ENCODE measurements around the gene CAPN14.
A peak's percentile ranks its signal among the peaks of the same experiment; 100 is the strongest.

CAPN14 gene

DNA sequence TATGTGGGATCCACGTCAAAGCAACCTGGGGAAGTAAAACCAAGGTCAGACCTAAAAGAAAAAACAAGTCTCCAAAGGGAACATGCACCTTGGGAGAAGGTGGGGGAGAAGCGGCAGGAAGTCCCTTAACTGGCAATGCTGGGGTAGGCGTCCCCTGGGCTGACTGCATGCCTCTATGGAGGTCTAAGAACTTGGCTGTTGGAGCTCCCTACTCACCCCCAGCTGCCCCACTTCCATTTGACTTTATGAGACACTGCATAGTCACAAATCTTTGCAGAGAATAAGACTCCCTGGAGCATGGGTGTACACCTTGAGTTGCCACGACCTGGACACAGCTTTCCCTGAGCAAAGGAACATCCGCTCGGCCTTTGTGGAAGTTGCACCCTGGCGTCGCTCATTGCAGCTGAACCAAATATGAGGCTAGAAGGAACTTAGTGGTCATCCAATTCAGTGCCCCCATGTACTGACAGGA is 2.8 kb downstream of the CAPN14 start:
- no peak for TF ChIP-seq Cebpa-rat (IDR thresholded peaks at IDR 0.05)
- Histone ChIP-seq H3K4me3 (no peak overlapping the region; a peak in 2 of 20 replicates), H3K9ac (peak overlapping the region in 9 of 11 experiments; percentile 7 to 59 (median 39); a peak in 10 of 22 replicates), H3K4me1 (peaks cover 60 to 78% (median 72%) of the 10 kb centered on the region in 10 experiments), H3K36me3 (no peaks in the 10 kb centered on the region), H3K27ac (peak overlapping the region in 10 of 11 experiments; percentile 29 to 99 (median 74); a peak in 19 of 22 replicates), H3K4me2 (peak overlapping the region; percentile 60 to 91 (median 87)), H3K27me3 (no peaks in the 10 kb centered on the region), H3K9me3 (replicated peaks in 1 of 11) (no peaks in the 10 kb centered on the region), H4K20me1 (no peaks in the 10 kb centered on the region)

- no peak overlapping the region; a peak in 1 of 20 replicates for H3K4me3 ChIP-seq
- H3K27me3 ChIP-seq, result no peaks in the 10 kb centered on the region
- peak overlapping the region in 9 of 11 experiments; percentile 7 to 59 (median 39); a peak in 9 of 22 replicates for H3K9ac ChIP-seq
- H4K20me1 ChIP-seq, result no peaks in the 10 kb centered on the region
- H3K36me3 ChIP-seq, result no peaks in the 10 kb centered on the region
- H3K27ac ChIP-seq, result peak overlapping the region in 10 of 11 experiments; percentile 29 to 99 (median 74); a peak in 19 of 22 replicates
- peak overlapping the region; percentile 60 to 91 (median 87) for H3K4me2 ChIP-seq
- TF ChIP-seq Cebpa-rat (IDR thresholded peaks at IDR 0.05), result no peak
- H3K9me3 ChIP-seq (replicated peaks in 1 of 11), result no peaks in the 10 kb centered on the region
- H3K4me1 ChIP-seq, result peaks cover 54 to 72% (median 65%) of the 10 kb centered on the region in 10 experiments
Measured at GRCh38 chr2:31213601-31214443, 3.5 kb downstream of the CAPN14 start.

DNA sequence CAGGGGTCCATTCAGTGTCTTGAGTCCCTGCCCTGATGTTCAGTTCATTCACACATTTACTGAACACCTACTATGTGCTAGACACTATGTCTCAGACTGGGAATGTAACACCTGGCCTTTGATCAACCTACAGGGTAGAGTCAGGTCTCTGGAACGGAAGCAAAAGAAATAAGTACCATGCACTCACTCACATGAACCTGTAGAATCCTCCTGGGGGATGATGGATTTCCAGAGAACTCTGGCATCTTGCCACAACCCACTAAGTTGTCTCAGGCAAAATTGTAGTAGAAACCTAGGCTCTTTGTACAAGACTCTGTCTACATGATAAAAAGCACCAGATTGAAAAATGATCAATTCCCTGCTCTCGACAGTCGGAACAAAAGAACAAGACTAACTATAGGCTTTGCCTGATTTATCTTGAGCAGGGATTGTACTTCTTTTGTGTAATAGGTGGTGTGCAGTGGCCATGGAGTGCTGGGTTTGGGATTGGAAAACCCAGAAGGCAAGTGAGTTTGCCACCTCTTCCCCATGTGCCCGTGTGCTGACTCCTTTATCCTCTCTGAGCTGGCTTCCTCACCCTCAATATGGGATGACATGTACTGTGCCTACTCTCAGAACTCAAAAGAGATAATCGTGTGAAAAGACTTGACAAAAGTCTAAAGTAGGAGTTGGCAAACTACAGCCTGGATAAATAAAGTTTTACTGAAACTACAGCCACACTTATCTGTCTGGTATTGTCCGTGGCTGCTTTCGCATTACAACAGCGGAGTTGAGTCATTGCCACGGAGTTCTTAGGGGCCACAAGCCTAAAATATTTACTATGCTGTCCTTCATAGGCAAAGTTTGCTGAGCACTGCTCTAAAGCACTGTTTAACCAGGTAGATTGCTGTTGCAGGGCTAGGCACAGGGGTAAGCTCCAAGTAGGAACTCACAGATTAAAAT is 4.4 kb downstream of the CAPN14 start:
- Histone ChIP-seq H3K9ac (peak overlapping the region in 1 of 11 experiments; percentile 2; a peak in 2 of 22 replicates), H3K27ac (peak overlapping the region in 8 of 11 experiments; percentile 22 to 99 (median 84); a peak in 15 of 22 replicates), H3K27me3 (no peaks in the 10 kb centered on the region), H3K36me3 (no peaks in the 10 kb centered on the region), H4K20me1 (no peaks in the 10 kb centered on the region), H3K4me3 (no peak overlapping the region), H3K4me1 (peaks cover 45 to 70% (median 59%) of the 10 kb centered on the region in 10 experiments), H3K4me2 (peak overlapping the region in 10 of 11 experiments; percentile 11 to 91 (median 88); a peak in 18 of 22 replicates), H3K9me3 (replicated peaks in 1 of 11) (no peaks in the 10 kb centered on the region)
- no peak for TF ChIP-seq Cebpa-rat (IDR thresholded peaks at IDR 0.05)

DNA sequence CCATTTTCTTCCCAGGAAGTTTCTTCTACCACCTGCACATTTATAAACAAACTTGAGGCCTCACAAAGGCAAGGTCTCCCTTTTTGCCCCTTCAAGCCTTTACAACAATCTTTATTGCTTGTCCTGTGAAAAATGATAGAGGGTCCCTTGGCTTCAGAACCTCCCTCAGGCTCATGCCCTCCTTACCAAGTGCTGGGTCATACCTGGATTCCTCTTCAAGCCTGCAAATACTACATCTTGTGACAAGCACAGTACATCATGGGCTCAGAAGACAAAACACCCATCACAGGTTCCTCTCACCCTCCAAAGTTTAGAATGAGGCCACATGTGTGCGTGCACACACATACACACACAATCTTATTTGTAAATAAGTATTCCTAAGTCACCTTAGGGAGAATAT is 9.1 kb downstream of the CAPN14 start:
- H3K4me3 ChIP-seq, result no peak overlapping the region
- peak overlapping the region in 5 of 11 experiments; percentile 1 to 39 (median 28); a peak in 8 of 22 replicates for H3K4me2 ChIP-seq
- no peak overlapping the region for H3K27ac ChIP-seq
- no peaks in the 10 kb centered on the region for H3K27me3 ChIP-seq
- H3K4me1 ChIP-seq, result peaks cover 1 to 27% (median 17%) of the 10 kb centered on the region in 10 experiments; a peak in 18 of 20 replicates
- no peaks in the 10 kb centered on the region for H4K20me1 ChIP-seq
- TF ChIP-seq Cebpa-rat (IDR thresholded peaks at IDR 0.05), result no peak
- no peaks in the 10 kb centered on the region for H3K9me3 ChIP-seq (replicated peaks in 1 of 11)
- no peak overlapping the region for H3K9ac ChIP-seq
- H3K36me3 ChIP-seq, result no peaks in the 10 kb centered on the region

GRCh38 chr2:31207790-31208189 is 9.5 kb downstream of the CAPN14 start:
- no peak for TF ChIP-seq Cebpa-rat (IDR thresholded peaks at IDR 0.05)
- H4K20me1 ChIP-seq, result no peaks in the 10 kb centered on the region
- no peaks in the 10 kb centered on the region for H3K27me3 ChIP-seq
- peak overlapping the region in 5 of 11 experiments; percentile 1 to 39 (median 28); a peak in 8 of 22 replicates for H3K4me2 ChIP-seq
- H3K4me3 ChIP-seq, result no peak overlapping the region
- H3K4me1 ChIP-seq, result peaks cover 0 to 22% (median 13%) of the 10 kb centered on the region in 10 experiments; a peak in 16 of 20 replicates
- H3K9me3 ChIP-seq (replicated peaks in 1 of 11), result no peaks in the 10 kb centered on the region
- no peak overlapping the region for H3K27ac ChIP-seq
- H3K36me3 ChIP-seq, result no peaks in the 10 kb centered on the region
- no peak overlapping the region for H3K9ac ChIP-seq

- Histone ChIP-seq H3K9ac (no peak overlapping the region), H3K4me2 (peak overlapping the region in 2 of 11 experiments; percentile 1; a peak in 1 of 22 replicates), H3K4me3 (no peak overlapping the region), H3K9me3 (replicated peaks in 1 of 11) (no peaks in the 10 kb centered on the region), H3K36me3 (no peaks in the 10 kb centered on the region), H3K4me1 (peaks cover 0 to 17% (median 8%) of the 10 kb centered on the region in 10 experiments; a peak in 10 of 20 replicates), H4K20me1 (no peaks in the 10 kb centered on the region), H3K27ac (no peak overlapping the region), H3K27me3 (no peaks in the 10 kb centered on the region)
- no peak for TF ChIP-seq Cebpa-rat (IDR thresholded peaks at IDR 0.05)
Measured at GRCh38 chr2:31205613-31206012, 11.7 kb downstream of the CAPN14 start.

GRCh38 chr2:31205186-31205585 is 12.1 kb downstream of the CAPN14 start:
- H3K9ac ChIP-seq, result no peak overlapping the region

GRCh38 chr2:31204783-31205182 is 12.5 kb downstream of the CAPN14 start:
- no peak for TF ChIP-seq Cebpa-rat (IDR thresholded peaks at IDR 0.05)
- H3K36me3 ChIP-seq, result no peaks in the 10 kb centered on the region; a peak in 1 of 22 replicates

More at GRCh38 chr2:31205186-31205585, 12.1 kb downstream of the CAPN14 start:
- Histone ChIP-seq H3K9me3 (replicated peaks in 1 of 11) (no peaks in the 10 kb centered on the region), H3K4me3 (no peak overlapping the region), H3K36me3 (no peaks in the 10 kb centered on the region), H3K4me1 (peaks cover 0 to 16% (median 8%) of the 10 kb centered on the region in 10 experiments; a peak in 10 of 20 replicates), H4K20me1 (no peaks in the 10 kb centered on the region), H3K27me3 (no peaks in the 10 kb centered on the region), H3K27ac (no peak overlapping the region), H3K4me2 (peak overlapping the region in 2 of 11 experiments; percentile 1; a peak in 1 of 22 replicates)
- TF ChIP-seq Cebpa-rat (IDR thresholded peaks at IDR 0.05), result no peak

More at GRCh38 chr2:31204783-31205182, 12.5 kb downstream of the CAPN14 start:
- Histone ChIP-seq H4K20me1 (no peaks in the 10 kb centered on the region), H3K9ac (no peak overlapping the region), H3K4me3 (no peak overlapping the region), H3K27me3 (no peaks in the 10 kb centered on the region), H3K9me3 (replicated peaks in 1 of 11) (no peaks in the 10 kb centered on the region), H3K4me2 (0 out of 22 replicates have a peak overlapping the region, but pooled peaks of 1 of the 11 experiments have one; percentile 1), H3K27ac (no peak overlapping the region), H3K4me1 (peaks cover 0 to 12% (median 7%) of the 10 kb centered on the region in 10 experiments; a peak in 10 of 20 replicates)

Data from BLaER1 treated with 17β-estradiol and CSF1 and Interleukin-3, amounts not matched to agents 10 nM and 100 nM (cell line).